Measurements from ENCODE around the gene FLNC.

DNA sequence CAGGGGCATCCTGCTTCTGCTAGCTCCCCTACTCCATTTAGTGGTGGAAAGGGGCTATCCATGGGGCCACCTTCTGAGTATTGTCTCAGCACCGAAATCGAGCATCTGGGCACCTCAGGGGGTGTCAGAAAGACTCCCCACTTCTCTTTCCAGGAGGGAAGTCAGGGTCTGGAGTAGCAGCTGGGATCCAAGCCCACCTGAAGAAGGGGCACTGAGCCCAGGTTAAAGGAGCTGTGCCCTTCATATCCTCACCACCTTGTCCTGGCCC is 2.6 kb downstream of the FLNC start:
- no peak for TF ChIP-seq POLR2AphosphoS5 (IDR thresholded peaks at IDR 0.05; ENCODE audit: low read depth, low read length)
- TF ChIP-seq TAF1 (IDR thresholded peaks at IDR 0.05; ENCODE audit: borderline replicate concordance, low read depth, low read length), result no peak
